Stimulated activated CD4-positive, alpha-beta T cell treated with anti-CD3 and anti-CD28 coated beads, Interleukin-1b, Interleukin-23, amount 100 ng/mL, for 48 hours (primary cell): ENCODE results near the gene TEX51.

Experiments
- DNase-seq: peaks from one replicate; pipeline ENCODE4 v3.0.0-alpha.2; 2020

Gene TEX51

GRCh38 chr2:126893606-126894005, 5.1 kb upstream of the TEX51 start:
- DNase-seq: no peak

GRCh38 chr2:126894082-126894481, 4.6 kb upstream of the TEX51 start:
- DNase-seq: no peak

- no peak for DNase-seq
Observed at GRCh38 chr2:126894585-126895182, 4.0 kb upstream of the TEX51 start.

- no peak for DNase-seq
Observed at GRCh38 chr2:126895336-126895735, 3.4 kb upstream of the TEX51 start.

GRCh38 chr2:126896471-126896870, 2.2 kb upstream of the TEX51 start:
- no peak for DNase-seq

GRCh38 chr2:126899616-126900185, 1.0 kb downstream of the TEX51 start:
- DNase-seq: no peak

GRCh38 chr2:126900646-126901319, 2.1 kb downstream of the TEX51 start:
- no peak for DNase-seq

- DNase-seq: no peak
Observed at GRCh38 chr2:126901459-126901858, 2.8 kb downstream of the TEX51 start.

GRCh38 chr2:126902152-126902835, 3.6 kb downstream of the TEX51 start:
- DNase-seq: no peak

- DNase-seq: no peak
Observed at GRCh38 chr2:126902859-126903258, 4.2 kb downstream of the TEX51 start.

- DNase-seq: no peak
Observed at GRCh38 chr2:126905991-126906390, 7.3 kb downstream of the TEX51 start.

- DNase-seq: no peak
Observed at GRCh38 chr2:126906781-126907180, 8.1 kb downstream of the TEX51 start.

- DNase-seq: no peak
Observed at GRCh38 chr2:126907671-126908070, 9.0 kb downstream of the TEX51 start.

GRCh38 chr2:126908721-126909177, 10.1 kb downstream of the TEX51 start:
- no peak for DNase-seq

GRCh38 chr2:126909366-126909765, 10.7 kb downstream of the TEX51 start:
- DNase-seq: no peak

GRCh38 chr2:126909781-126910180, 11.1 kb downstream of the TEX51 start:
- DNase-seq: no peak

GRCh38 chr2:126910637-126911036, 11.9 kb downstream of the TEX51 start:
- no peak for DNase-seq

- no peak for DNase-seq
Observed at GRCh38 chr2:126911111-126911796, 12.6 kb downstream of the TEX51 start.

GRCh38 chr2:126912201-126912600, 13.5 kb downstream of the TEX51 start:
- no peak for DNase-seq

- no peak for DNase-seq
Observed at GRCh38 chr2:126913329-126913728, 14.6 kb downstream of the TEX51 start.

GRCh38 chr2:126913881-126914615, 15.4 kb downstream of the TEX51 start:
- no peak for DNase-seq

GRCh38 chr2:126914811-126915500, 16.3 kb downstream of the TEX51 start:
- no peak for DNase-seq
